Ascending aorta (tissue), 2 donors: ENCODE results near the gene TMC3. TPM values are rescaled to one million over a fixed set of nuclear protein-coding genes. Genes with fewer than 3 reads are reported as not detected.
A peak's percentile ranks its signal among the peaks of the same experiment; 100 is the strongest.

Experiments
- DNase-seq, 2 donors: peaks; one replicate each; pipeline ENCODE4 v3.0.0-alpha.2; 2019; ENCODE audit warnings: low spot score in 2 of 2
- H3K27ac ChIP-seq, 2 donors: fragments of 200-600 bp; sonication (generic); one replicate each; pipeline ENCODE4 v1.5.1; 2016 to 2017; ENCODE audit warnings: mild to moderate bottlenecking in 1 of 2
- H3K27me3 ChIP-seq: fragments of 200-600 bp; sonication (generic); one replicate; pipeline ENCODE4 v1.5.1; 2017
- H3K36me3 ChIP-seq, 2 donors: fragments of 200-600 bp; sonication (generic); one replicate each; pipeline ENCODE4 v1.5.1; 2016
- H3K4me1 ChIP-seq, 2 donors: fragments of 200-600 bp; sonication (generic); one replicate each; pipeline ENCODE4 v1.5.1; 2016 to 2017; ENCODE audit warnings: mild to moderate bottlenecking in 1 of 2
- H3K4me3 ChIP-seq, 2 donors: fragments of 200-600 bp; sonication (generic); one replicate each; pipeline ENCODE4 v1.5.1; 2016 to 2017; ENCODE audit warnings: mild to moderate bottlenecking in 1 of 2
- H3K9me3 ChIP-seq, 2 donors: fragments of 200-600 bp; sonication (generic); one replicate each; pipeline ENCODE4 v1.5.1; 2016
- CTCF ChIP-seq, 3 experiments: fragments of 200-600 bp in 2 of 3; fragments of 450-650 bp in 1 of 3; sonication (generic) in 2 of 3; IDR thresholded peaks; one replicate each; pipeline ENCODE4 v1.5.1; 2016 to 2019; ENCODE audit warnings: antibody characterized with exemption in 3 of 3, mild to moderate bottlenecking in 1 of 3, moderate library complexity in 1 of 3
- intact Hi-C: fragments of 100-400 bp; cut with DNase I; formaldehyde crosslinking; loops from one replicate; pipeline ENCODE4 v1.15.1; 2023
- total RNA-seq: library from RNA; depleted of rRNA; stranded (reverse); fragments of >200 nt; gene quantifications from one replicate; pipeline ENCODE4 v1.1.0, GENCODE V29; 2016

TMC3 gene
- total RNA-seq, 1 donor from 2014 or later: not detected

GRCh38 chr15:81281766-81282605, 92.0 kb downstream of the TMC3 start:
- no peak for TF ChIP-seq CTCF (IDR thresholded peaks at IDR 0.05)
- intact Hi-C loops: no loop called here
- DNase-seq: peak in 1 of 2 donors; percentile 44
- H3K9me3 ChIP-seq: peaks cover 3 to 6% of the 10 kb centered on the region in 2 donors
- H3K4me3 ChIP-seq: no peak overlapping the region
- H3K36me3 ChIP-seq: no peaks in the 10 kb centered on the region
- H3K4me1 ChIP-seq: no peaks in the 10 kb centered on the region
- no peak overlapping the region for H3K27ac ChIP-seq
- no peaks in the 10 kb centered on the region for H3K27me3 ChIP-seq

GRCh38 chr15:81281456-81281735, 92.6 kb downstream of the TMC3 start:
- no peaks in the 10 kb centered on the region for H3K36me3 ChIP-seq
- H3K4me3 ChIP-seq: no peak overlapping the region
- H3K4me1 ChIP-seq: no peaks in the 10 kb centered on the region
- H3K27me3 ChIP-seq: no peaks in the 10 kb centered on the region
- intact Hi-C loops: no loop called here
- peak in 1 of 2 donors; percentile 54 for DNase-seq
- peaks cover 4 to 7% of the 10 kb centered on the region in 2 donors for H3K9me3 ChIP-seq
- TF ChIP-seq CTCF (IDR thresholded peaks at IDR 0.05): no peak
- H3K27ac ChIP-seq: no peak overlapping the region

Other genes with a start within 250 kb of the TMC3 start
- gene CFAP161, start 239.9 kb downstream of the TMC3 start, total RNA-seq: not detected
- gene IL16, start 177.3 kb downstream of the TMC3 start, total RNA-seq: 8.5 TPM
- 4.8 TPM for gene STARD5, start 50.1 kb downstream of the TMC3 start, total RNA-seq